Pancreas (tissue), 10 donors: ENCODE data around the gene MRPS34. TPM values are rescaled to one million over a fixed set of nuclear protein-coding genes. Genes with fewer than 3 reads are reported as not detected.

Source experiments
- ATAC-seq, 4 donors: fragments of 200-7000 bp; cut with Tn5 transposase; one replicate each; pipeline versions ENCODE4 v1.8.0 to v1.9.1; 2020; ENCODE audit warnings: mild to moderate bottlenecking in 4 of 4, moderate library complexity in 4 of 4
- DNase-seq, 6 donors: peaks; one replicate each; pipeline ENCODE4 v3.0.0-alpha.2; 2020
- FAIRE-seq: peaks from 2 replicates; lab custom pipeline; 2012; peaks lifted over from hg19 to GRCh38; lab: Jason Lieb, UNC
- H3K27ac ChIP-seq, 4 donors: fragments of 200-600 bp; sonication (generic); 1 replicate in 3 of 4; 2 replicates in 1 of 4; pipeline versions ENCODE4 v1.5.0 to v1.8.0; 2020
- H3K27me3 ChIP-seq, 4 donors: fragments of 200-600 bp; one replicate each; pipeline ENCODE4 v1.8.0; 2021
- H3K36me3 ChIP-seq, 3 donors: fragments of 200-600 bp; sonication (generic) in 1 of 3; one replicate each; pipeline versions ENCODE4 v1.5.0 to v1.8.0; 2020 to 2021
- H3K4me1 ChIP-seq, 3 donors: fragments of 200-600 bp; one replicate each; pipeline ENCODE4 v1.8.0; 2021
- H3K4me3 ChIP-seq, 4 donors: fragments of 200-600 bp; sonication (generic) in 2 of 4; one replicate each; pipeline versions ENCODE4 v1.5.0 to v1.8.0; 2020 to 2021
- H3K9me3 ChIP-seq, 4 donors: fragments of 200-600 bp; one replicate each; pipeline ENCODE4 v1.8.0; 2021
- WGBS, 2 donors: extraction: QIAGEN DNeasy Blood & Tissue Kit; methylation state at CpG; one replicate each; pipeline ENCODE4 v1.1.7; 2013; 5-methylcytosine and 5-hydroxymethylcytosine counted together
- intact Hi-C, 3 donors: fragments of 100-400 bp; cut with DNase I; formaldehyde crosslinking; loops; one replicate each; pipeline versions ENCODE4 v1.11.1 to v1.14.2; 2022
- polyA plus RNA-seq, 2 donors: library from polyadenylated mRNA; stranded (reverse); fragments of 200-250 nt; gene quantifications; one replicate each; pipeline ENCODE4 v1.2.3, GENCODE V29; 2013
- total RNA-seq, 6 donors: library from RNA; stranded (reverse); fragmentation: NEBNext Ultra II Directional in 4 of 6; extraction: Animal tissue kit (Norgen Biotek cat#: 25700) in 4 of 6; gene quantifications; one replicate each; pipeline versions ENCODE4 v1.2.1 to v1.2.4, GENCODE V29; 2021 to 2023
- TF ChIP-seq, protein P1 (sequence below), 4 donors: fragments of 200-600 bp; sonication (generic) in 3 of 4; IDR thresholded peaks; one replicate each; pipeline versions ENCODE4 v1.5.0 to v1.8.0; 2021; ENCODE audit warnings: antibody characterized with exemption in 4 of 4
- donor health status: healthy with polysubstance abuse.
- donor health status: DM: no; HTN: no; CAD: no; lungs with moderate emphysema.
- donor health status: DM: no; HTN: no; CAD: no.
- donor health status: control.
- donor health status: control.
- donor health status: Bipolar disorder and iron deficiency.
- donor health status: DM: yes; HTN: yes; CAD: no.
- donor health status: DM: no; HTN: no; CAD: no.
- donor health status: DM: no; HTN: no; CAD: no.
- donor health status: DM: yes; HTN: yes; CAD: no.

Gene MRPS34
- total and polyA plus RNA-seq, 8 donors = 42.4 to 84.1 (median 58.3) TPM

DNA sequence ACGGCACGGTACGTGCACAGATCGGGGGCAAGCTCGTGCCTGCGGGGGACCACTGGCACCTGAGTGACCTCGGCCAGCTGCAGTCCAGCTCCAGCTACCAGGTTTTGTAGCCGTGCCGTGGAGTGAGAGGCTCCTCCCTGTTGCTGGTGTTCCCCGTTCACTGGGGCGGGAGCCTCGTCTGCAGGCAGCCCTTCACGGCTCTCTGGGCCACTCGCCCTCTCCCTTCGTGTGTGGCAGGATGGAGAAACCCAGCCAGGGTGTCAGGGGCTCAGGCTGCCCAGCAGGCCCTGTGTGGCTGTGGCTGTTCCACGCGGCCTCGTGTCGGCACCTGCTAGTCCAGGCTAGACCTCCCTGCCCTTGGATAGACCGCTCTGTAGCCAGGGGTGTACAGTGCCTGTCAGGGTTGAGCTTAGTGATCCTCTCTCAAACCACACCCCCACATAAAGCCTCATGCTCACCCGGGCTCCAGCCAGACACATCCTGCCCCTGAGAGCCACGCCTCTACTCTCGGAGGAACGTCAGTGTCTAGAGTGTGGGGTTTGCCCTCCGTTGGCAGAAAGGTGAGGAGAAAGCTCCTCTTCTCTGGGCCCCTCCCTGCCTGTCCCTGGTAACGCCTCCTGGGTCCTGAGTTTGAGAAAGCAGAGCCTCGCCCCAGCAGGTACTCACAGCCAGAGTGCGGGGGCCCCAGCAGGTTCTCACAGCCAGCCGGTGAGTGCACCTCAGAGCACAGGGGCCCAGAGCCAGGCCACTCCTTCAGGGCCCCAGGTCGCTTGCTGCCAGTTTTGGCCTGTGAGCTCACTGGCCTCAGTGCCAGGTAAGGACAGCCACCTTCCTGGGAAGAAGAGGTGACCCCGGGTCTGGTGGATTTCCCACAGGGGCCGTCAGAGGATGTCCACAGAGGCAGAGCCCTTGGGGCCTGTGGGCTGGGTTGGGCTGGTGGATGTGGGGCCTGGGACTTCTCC lies 29.3 kb downstream of the MRPS34 start:
- peaks cover 0 to 31% (median 7%) of the 10 kb centered on the region in 3 donors for H3K36me3 ChIP-seq
- no peaks in the 10 kb centered on the region for H3K27me3 ChIP-seq
- TF ChIP-seq, protein P1, sequence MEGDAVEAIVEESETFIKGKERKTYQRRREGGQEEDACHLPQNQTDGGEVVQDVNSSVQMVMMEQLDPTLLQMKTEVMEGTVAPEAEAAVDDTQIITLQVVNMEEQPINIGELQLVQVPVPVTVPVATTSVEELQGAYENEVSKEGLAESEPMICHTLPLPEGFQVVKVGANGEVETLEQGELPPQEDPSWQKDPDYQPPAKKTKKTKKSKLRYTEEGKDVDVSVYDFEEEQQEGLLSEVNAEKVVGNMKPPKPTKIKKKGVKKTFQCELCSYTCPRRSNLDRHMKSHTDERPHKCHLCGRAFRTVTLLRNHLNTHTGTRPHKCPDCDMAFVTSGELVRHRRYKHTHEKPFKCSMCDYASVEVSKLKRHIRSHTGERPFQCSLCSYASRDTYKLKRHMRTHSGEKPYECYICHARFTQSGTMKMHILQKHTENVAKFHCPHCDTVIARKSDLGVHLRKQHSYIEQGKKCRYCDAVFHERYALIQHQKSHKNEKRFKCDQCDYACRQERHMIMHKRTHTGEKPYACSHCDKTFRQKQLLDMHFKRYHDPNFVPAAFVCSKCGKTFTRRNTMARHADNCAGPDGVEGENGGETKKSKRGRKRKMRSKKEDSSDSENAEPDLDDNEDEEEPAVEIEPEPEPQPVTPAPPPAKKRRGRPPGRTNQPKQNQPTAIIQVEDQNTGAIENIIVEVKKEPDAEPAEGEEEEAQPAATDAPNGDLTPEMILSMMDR (IDR thresholded peaks at IDR 0.05) = no peak
- no peaks in the 10 kb centered on the region for H3K4me1 ChIP-seq
- no peak overlapping the region for H3K4me3 ChIP-seq
- 92 to 94% methylated on average over 32 of the region's 32 CpGs for WGBS, 2 donors
- FAIRE-seq (no peak), ATAC-seq (no peak), DNase-seq (no peak)
- no peak overlapping the region for H3K27ac ChIP-seq
- intact Hi-C loops = no loop called here
- no peaks in the 10 kb centered on the region for H3K9me3 ChIP-seq

- intact Hi-C loops = no loop called here
- DNase-seq (no peak), ATAC-seq (peak in 2 of 4 donors; percentile 12 to 13), FAIRE-seq (no peak)
- Histone ChIP-seq H3K4me1 (no peaks in the 10 kb centered on the region), H3K27ac (no peak overlapping the region), H3K9me3 (no peaks in the 10 kb centered on the region), H3K4me3 (no peak overlapping the region), H3K27me3 (no peaks in the 10 kb centered on the region), H3K36me3 (peaks cover 0 to 13% (median 0%) of the 10 kb centered on the region in 3 donors)
- WGBS, 2 donors = 93 to 95% methylated on average over 19 of the region's 19 CpGs
- TF ChIP-seq, protein P1 (IDR thresholded peaks at IDR 0.05) = no peak
Observed at GRCh38 chr16:1741553-1742165, 31.3 kb downstream of the MRPS34 start.

DNA sequence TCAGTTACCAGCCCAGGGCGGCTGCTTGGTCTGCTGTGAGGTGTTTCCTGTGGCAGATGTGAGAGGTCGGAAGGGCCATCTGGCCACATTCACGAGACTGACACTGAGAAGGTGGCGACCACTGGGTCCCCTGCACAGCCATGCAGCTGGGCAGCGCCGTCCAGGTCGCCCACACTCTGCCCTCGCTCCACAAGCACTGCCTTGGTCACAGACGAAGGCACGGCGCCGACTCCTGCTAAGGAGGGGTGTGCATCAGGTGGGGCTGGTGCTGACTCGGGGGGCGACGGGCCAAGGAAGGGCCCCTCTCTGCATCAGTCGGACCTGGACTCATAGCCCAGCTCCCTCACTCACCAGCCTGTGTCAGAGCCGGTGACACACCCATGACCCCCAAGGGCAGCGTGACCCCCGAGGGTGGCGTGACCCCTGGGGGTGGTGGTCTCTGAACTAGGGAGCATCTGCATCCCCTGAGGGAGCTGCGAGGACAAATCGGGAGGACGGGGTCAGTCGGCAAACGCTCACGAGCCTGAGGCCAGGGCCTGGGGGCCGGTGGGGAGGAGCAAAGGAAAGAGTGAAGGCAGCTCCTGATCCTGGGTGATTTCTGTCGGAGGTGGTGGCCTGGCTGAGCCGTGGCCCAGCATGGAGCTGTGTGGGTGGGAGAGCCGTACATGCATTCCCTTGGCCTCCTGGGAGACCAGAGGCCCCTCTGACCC lies 32.0 kb downstream of the MRPS34 start:
- Histone ChIP-seq H3K27ac (no peak overlapping the region), H3K36me3 (peaks cover 0 to 11% (median 0%) of the 10 kb centered on the region in 3 donors), H3K4me3 (no peak overlapping the region), H3K27me3 (no peaks in the 10 kb centered on the region), H3K4me1 (no peaks in the 10 kb centered on the region), H3K9me3 (no peaks in the 10 kb centered on the region)
- TF ChIP-seq, protein P1 (IDR thresholded peaks at IDR 0.05) = no peak
- intact Hi-C loops = no loop called here
- ATAC-seq (no peak), DNase-seq (no peak), FAIRE-seq (no peak)
- 91 to 94% methylated on average over 29 to 30 of the region's 30 CpGs for WGBS, 2 donors

DNA sequence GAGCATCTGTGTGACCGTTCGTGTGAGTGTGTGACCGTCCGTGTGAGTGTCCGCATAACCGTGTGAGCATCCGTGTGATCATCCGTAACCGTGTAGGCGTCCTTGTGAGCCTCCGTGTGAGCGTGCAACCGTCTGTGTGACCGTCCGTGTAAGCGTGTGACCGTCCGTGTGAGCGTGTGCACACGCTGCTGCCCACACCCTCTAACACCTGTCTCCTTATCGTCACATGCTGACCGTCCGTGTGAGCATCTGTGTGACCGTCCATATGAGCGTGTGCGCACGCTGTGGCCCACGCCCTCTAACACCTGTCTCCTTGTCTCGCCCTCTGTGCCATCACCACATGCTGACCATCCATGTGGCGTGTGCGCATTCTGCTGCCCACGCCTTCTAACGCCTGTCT lies 32.7 kb downstream of the MRPS34 start:
- H3K9me3 ChIP-seq = no peaks in the 10 kb centered on the region
- DNase-seq (no peak), FAIRE-seq (no peak), ATAC-seq (no peak)
- peaks cover 0 to 11% (median 0%) of the 10 kb centered on the region in 3 donors for H3K36me3 ChIP-seq
- no peak overlapping the region for H3K4me3 ChIP-seq
- 95 to 97% methylated on average over 33 of the region's 33 CpGs for WGBS, 2 donors
- H3K27me3 ChIP-seq = no peaks in the 10 kb centered on the region
- no peak overlapping the region for H3K27ac ChIP-seq
- H3K4me1 ChIP-seq = no peaks in the 10 kb centered on the region
- TF ChIP-seq, protein P1 (IDR thresholded peaks at IDR 0.05) = no peak
- intact Hi-C loops = no loop called here
